ENCODE data around the gene ADIPOR2. TPM values are rescaled to one million over a fixed set of nuclear protein-coding genes. Genes with fewer than 3 reads are reported as not detected.

The ADIPOR2 gene
- 26.5 TPM for total RNA-seq

GRCh38 chr12:1690578-1691122 is at the start of gene ADIPOR2:
Gene ADIPOR2, plus strand, starts transcription at chr12:1691070. Its CDS starts 63,274 bp downstream, at chr12:1754344.
- peak; percentile 99 for DNase-seq

- DNase-seq = no peak
Observed at GRCh38 chr12:1642513-1642912, 48.4 kb upstream of the ADIPOR2 start.

GRCh38 chr12:1643043-1643442 is 47.8 kb upstream of the ADIPOR2 start:
- no peak for DNase-seq

- no peak for DNase-seq
Observed at GRCh38 chr12:1643905-1644533, 46.9 kb upstream of the ADIPOR2 start.

GRCh38 chr12:1644534-1645438 is 46.1 kb upstream of the ADIPOR2 start:
- DNase-seq = peak; percentile 95

GRCh38 chr12:1645819-1646218 is 45.1 kb upstream of the ADIPOR2 start:
- no peak for DNase-seq

- DNase-seq = no peak
Observed at GRCh38 chr12:1646569-1647284, 44.1 kb upstream of the ADIPOR2 start.

GRCh38 chr12:1647285-1647669 is 43.6 kb upstream of the ADIPOR2 start:
- no peak for DNase-seq

GRCh38 chr12:1650260-1650977 is 40.5 kb upstream of the ADIPOR2 start:
- DNase-seq = no peak

- no peak for DNase-seq
Observed at GRCh38 chr12:1650978-1651361, 39.9 kb upstream of the ADIPOR2 start.

- DNase-seq = no peak
Observed at GRCh38 chr12:1651946-1652345, 38.9 kb upstream of the ADIPOR2 start.

GRCh38 chr12:1655225-1655788 is 35.6 kb upstream of the ADIPOR2 start:
- no peak for DNase-seq

GRCh38 chr12:1656902-1657301 is 34.0 kb upstream of the ADIPOR2 start:
- no peak for DNase-seq

- no peak for DNase-seq
Observed at GRCh38 chr12:1657688-1658087, 33.2 kb upstream of the ADIPOR2 start.

GRCh38 chr12:1660304-1661187 is 30.3 kb upstream of the ADIPOR2 start:
- no peak for DNase-seq

- peak; percentile 87 for DNase-seq
Observed at GRCh38 chr12:1661553-1662335, 29.1 kb upstream of the ADIPOR2 start.

- DNase-seq = peak; percentile 60
Observed at GRCh38 chr12:1662761-1663439, 28.0 kb upstream of the ADIPOR2 start.

- no peak for DNase-seq
Observed at GRCh38 chr12:1663440-1664132, 27.3 kb upstream of the ADIPOR2 start.

GRCh38 chr12:1665366-1665765 is 25.5 kb upstream of the ADIPOR2 start:
- DNase-seq = no peak
